Upper lobe of right lung (tissue), 1 donor: Measurements from ENCODE around the gene EID2B. TPM values are rescaled to one million over a fixed set of nuclear protein-coding genes. Genes with fewer than 3 reads are reported as not detected.
A peak's percentile ranks its signal among the peaks of the same experiment; 100 is the strongest.

Experiments
- ATAC-seq: fragments of 200-7000 bp; cut with Tn5 transposase; one replicate; pipeline ENCODE4 v1.9.1; 2020; ENCODE audit warnings: mild to moderate bottlenecking, moderate library complexity
- DNase-seq: peaks from one replicate; pipeline ENCODE4 v3.0.0-alpha.2; 2020
- H3K27ac ChIP-seq: fragments of 200-600 bp; one replicate; pipeline ENCODE4 v1.8.0; 2022
- H3K27me3 ChIP-seq: fragments of 200-600 bp; one replicate; pipeline ENCODE4 v1.8.0; 2022; ENCODE audit warnings: mild to moderate bottlenecking
- H3K36me3 ChIP-seq: fragments of 200-600 bp; one replicate; pipeline ENCODE4 v1.8.0; 2022
- H3K4me1 ChIP-seq: fragments of 200-600 bp; one replicate; pipeline ENCODE4 v1.8.0; 2022
- H3K4me3 ChIP-seq: fragments of 200-600 bp; one replicate; pipeline ENCODE4 v1.8.0; 2022; ENCODE audit warnings: mild to moderate bottlenecking
- H3K9me3 ChIP-seq: fragments of 200-600 bp; one replicate; pipeline ENCODE4 v1.8.0; 2022
- intact Hi-C: fragments of 100-400 bp; cut with DNase I; formaldehyde crosslinking; loops from one replicate; pipeline ENCODE4 v1.11.0; 2022
- total RNA-seq: library from RNA; stranded (reverse); fragmentation: NEBNext Ultra II Directional; extraction: Animal tissue kit (Norgen Biotek cat#: 25700); gene quantifications from one replicate; pipeline ENCODE4 v1.2.1, GENCODE V29; 2021
- TF ChIP-seq, protein P1 (sequence below): fragments of 200-600 bp; IDR thresholded peaks from one replicate; pipeline ENCODE4 v1.8.0; 2022; ENCODE audit warnings: antibody characterized with exemption
- donor health status: DM: no; HTN: yes; CAD: no; lungs with severe emphysema.

The EID2B gene
- total RNA-seq, 1 donor from 2014 or later: 2.4 TPM

- no peak overlapping the region for H3K27ac ChIP-seq
- no peaks in the 10 kb centered on the region for H3K27me3 ChIP-seq
These were observed 26.0 kb upstream of the EID2B start for GRCh38 chr19:39558624-39559117.

DNA sequence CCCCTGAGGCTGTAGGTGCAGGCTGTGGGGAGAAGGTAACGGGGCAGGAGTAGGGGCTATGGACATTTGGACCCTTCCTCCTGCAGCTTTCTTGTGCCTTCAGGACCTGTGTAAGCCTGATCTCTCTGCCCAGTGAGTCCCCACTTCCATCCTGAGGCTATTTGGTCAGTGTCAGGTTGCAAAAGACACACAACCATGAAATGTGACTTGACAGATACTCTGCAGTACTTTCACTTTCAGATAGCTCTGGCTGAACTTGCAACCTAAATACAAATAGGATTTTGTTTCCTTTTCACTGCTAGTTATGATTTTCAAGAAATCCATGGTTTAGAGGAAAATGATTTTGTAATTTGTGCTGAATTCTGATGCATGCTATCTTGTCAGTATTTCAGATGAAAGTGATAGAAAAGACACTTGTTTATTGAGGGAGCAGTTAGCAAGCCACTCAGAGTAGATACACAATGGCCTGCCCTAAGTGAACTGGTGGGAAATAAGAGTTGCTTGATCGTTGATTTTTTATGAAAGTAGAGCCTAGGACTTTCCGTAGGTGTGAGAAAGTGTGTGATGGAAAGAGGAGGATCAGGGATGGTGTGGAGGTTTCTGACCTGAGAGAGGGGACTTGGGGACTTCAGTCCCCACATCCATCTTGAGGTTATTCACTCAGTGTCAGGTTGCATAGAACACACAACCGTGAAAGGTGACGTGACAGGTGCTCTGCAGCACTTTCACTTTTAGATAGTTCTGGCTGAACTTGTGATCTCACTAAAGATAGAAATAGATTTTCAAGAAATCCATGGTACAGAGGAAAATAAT lies 25.4 kb upstream of the EID2B start:
- Histone ChIP-seq H3K9me3 (no peaks in the 10 kb centered on the region), H3K4me3 (no peak overlapping the region), H3K27me3 (no peaks in the 10 kb centered on the region), H3K4me1 (peaks cover 8% of the 10 kb centered on the region), H3K27ac (no peak overlapping the region), H3K36me3 (no peaks in the 10 kb centered on the region)
- intact Hi-C loops: loop anchor here (10.0 kb wide), 1 partner anchor 117 kb away; no protein-coding TSS in a partner anchor
- TF ChIP-seq, protein P1, sequence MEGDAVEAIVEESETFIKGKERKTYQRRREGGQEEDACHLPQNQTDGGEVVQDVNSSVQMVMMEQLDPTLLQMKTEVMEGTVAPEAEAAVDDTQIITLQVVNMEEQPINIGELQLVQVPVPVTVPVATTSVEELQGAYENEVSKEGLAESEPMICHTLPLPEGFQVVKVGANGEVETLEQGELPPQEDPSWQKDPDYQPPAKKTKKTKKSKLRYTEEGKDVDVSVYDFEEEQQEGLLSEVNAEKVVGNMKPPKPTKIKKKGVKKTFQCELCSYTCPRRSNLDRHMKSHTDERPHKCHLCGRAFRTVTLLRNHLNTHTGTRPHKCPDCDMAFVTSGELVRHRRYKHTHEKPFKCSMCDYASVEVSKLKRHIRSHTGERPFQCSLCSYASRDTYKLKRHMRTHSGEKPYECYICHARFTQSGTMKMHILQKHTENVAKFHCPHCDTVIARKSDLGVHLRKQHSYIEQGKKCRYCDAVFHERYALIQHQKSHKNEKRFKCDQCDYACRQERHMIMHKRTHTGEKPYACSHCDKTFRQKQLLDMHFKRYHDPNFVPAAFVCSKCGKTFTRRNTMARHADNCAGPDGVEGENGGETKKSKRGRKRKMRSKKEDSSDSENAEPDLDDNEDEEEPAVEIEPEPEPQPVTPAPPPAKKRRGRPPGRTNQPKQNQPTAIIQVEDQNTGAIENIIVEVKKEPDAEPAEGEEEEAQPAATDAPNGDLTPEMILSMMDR: no peak
- DNase-seq: no peak
- peak; percentile 80 for ATAC-seq

More at GRCh38 chr19:39558624-39559117, 26.0 kb upstream of the EID2B start:
- Histone ChIP-seq H3K4me3 (no peak overlapping the region), H3K4me1 (peaks cover 8% of the 10 kb centered on the region), H3K36me3 (no peaks in the 10 kb centered on the region), H3K9me3 (no peaks in the 10 kb centered on the region)
- DNase-seq (no peak), ATAC-seq (no peak)
- TF ChIP-seq, protein P1: no peak
- intact Hi-C loops: loop anchor here (10.0 kb wide), 1 partner anchor 116 kb away; no protein-coding TSS in a partner anchor

- no peaks in the 10 kb centered on the region for H3K27me3 ChIP-seq
- ATAC-seq (no peak), DNase-seq (no peak)
- TF ChIP-seq, protein P1: no peak
- peaks cover 8% of the 10 kb centered on the region for H3K4me1 ChIP-seq
- H3K4me3 ChIP-seq: no peak overlapping the region
- no peaks in the 10 kb centered on the region for H3K9me3 ChIP-seq
- no peaks in the 10 kb centered on the region for H3K36me3 ChIP-seq
- intact Hi-C loops: loop anchor here (10.0 kb wide), 1 partner anchor 119 kb away; no protein-coding TSS in a partner anchor
- H3K27ac ChIP-seq: no peak overlapping the region
These were observed 23.2 kb upstream of the EID2B start for GRCh38 chr19:39555883-39556282.

- Histone ChIP-seq H3K27me3 (no peaks in the 10 kb centered on the region), H3K36me3 (no peaks in the 10 kb centered on the region), H3K4me3 (no peak overlapping the region), H3K9me3 (no peaks in the 10 kb centered on the region), H3K4me1 (peaks cover 8% of the 10 kb centered on the region), H3K27ac (no peak overlapping the region)
- no peak for ATAC-seq
- DNase-seq: no peak
- TF ChIP-seq, protein P1: no peak
- intact Hi-C loops: loop anchor here (10.0 kb wide), 1 partner anchor 120 kb away; no protein-coding TSS in a partner anchor
These were observed 22.2 kb upstream of the EID2B start for GRCh38 chr19:39554701-39555311.

DNA sequence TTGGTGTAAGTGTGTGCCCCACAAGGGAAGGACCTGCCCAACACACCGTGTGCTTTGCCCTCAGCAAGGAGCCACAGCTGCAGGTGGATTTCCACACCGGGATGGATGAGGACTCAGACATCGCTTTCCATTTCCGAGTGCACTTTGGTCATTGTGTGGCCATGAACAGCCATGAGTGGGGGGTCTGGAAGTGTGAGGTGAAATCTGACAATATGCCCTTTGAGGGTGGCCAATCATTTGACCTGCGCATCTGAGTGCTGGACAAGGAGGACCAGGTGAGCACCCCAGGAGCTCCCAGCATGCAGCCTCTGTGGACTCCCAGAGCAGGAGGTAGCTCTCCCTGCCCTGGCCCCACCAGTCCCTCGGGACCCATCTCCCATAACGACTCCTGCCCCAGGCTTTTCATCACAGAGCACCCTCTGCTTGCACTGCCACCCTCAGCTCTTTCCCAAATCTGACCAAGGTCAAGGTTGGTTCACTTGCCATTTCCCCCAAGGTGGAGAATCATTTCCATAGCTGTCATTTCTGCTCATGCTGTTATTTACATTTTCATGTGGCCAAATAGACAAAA lies 20.5 kb upstream of the EID2B start:
- H3K27ac ChIP-seq: no peak overlapping the region
- ATAC-seq: no peak

More for the DNA sequence above, 20.5 kb upstream of the EID2B start:
- no peaks in the 10 kb centered on the region for H3K27me3 ChIP-seq
- H3K4me1 ChIP-seq: peaks cover 7% of the 10 kb centered on the region
- TF ChIP-seq, protein P1: no peak
- H3K9me3 ChIP-seq: no peaks in the 10 kb centered on the region
- no peaks in the 10 kb centered on the region for H3K36me3 ChIP-seq
- intact Hi-C loops: loop anchor here (10.0 kb wide), 1 partner anchor 122 kb away; no protein-coding TSS in a partner anchor
- no peak for DNase-seq
- no peak overlapping the region for H3K4me3 ChIP-seq
